ENCODE data around the gene MAP2K3.
"Not testable (repeated sequence)": the region's sequence is repeated elsewhere in the genome, so short reads cannot be mapped to it uniquely, and the experiment has no call there.

MAP2K3 gene

GRCh38 chr17:21296097-21297025 lies 11.8 kb downstream of the MAP2K3 start:
- no peak for DNase-seq (ENCODE audit: low read depth)

- DNase-seq (ENCODE audit: low read depth) = no peak
Measured at GRCh38 chr17:21297026-21297520, 12.6 kb downstream of the MAP2K3 start.

- no peak for DNase-seq (ENCODE audit: low read depth)
Measured at GRCh38 chr17:21297597-21297996, 13.1 kb downstream of the MAP2K3 start.

GRCh38 chr17:21298056-21298982 lies 13.8 kb downstream of the MAP2K3 start:
- DNase-seq (ENCODE audit: low read depth) = no peak

GRCh38 chr17:21298983-21299519 lies 14.5 kb downstream of the MAP2K3 start:
- DNase-seq (ENCODE audit: low read depth) = no peak

- DNase-seq (ENCODE audit: low read depth) = no peak
Measured at GRCh38 chr17:21299981-21300600, 15.6 kb downstream of the MAP2K3 start.

GRCh38 chr17:21300601-21301571 lies 16.4 kb downstream of the MAP2K3 start:
- no peak for DNase-seq (ENCODE audit: low read depth)

GRCh38 chr17:21301593-21302550 lies 17.4 kb downstream of the MAP2K3 start:
- no peak for DNase-seq (ENCODE audit: low read depth)

GRCh38 chr17:21302711-21303425 lies 18.4 kb downstream of the MAP2K3 start:
- DNase-seq (ENCODE audit: low read depth) = no peak

- no peak for DNase-seq (ENCODE audit: low read depth)
Measured at GRCh38 chr17:21303441-21304065, 19.0 kb downstream of the MAP2K3 start.

- no peak for DNase-seq (ENCODE audit: low read depth)
Measured at GRCh38 chr17:21304091-21304490, 19.6 kb downstream of the MAP2K3 start.

GRCh38 chr17:21304551-21305151 lies 20.1 kb downstream of the MAP2K3 start:
- not testable (repeated sequence) for DNase-seq (ENCODE audit: low read depth)

- not testable (repeated sequence) for DNase-seq (ENCODE audit: low read depth)
Measured at GRCh38 chr17:21305431-21306180, 21.1 kb downstream of the MAP2K3 start.

GRCh38 chr17:21306611-21307272 lies 22.2 kb downstream of the MAP2K3 start:
- DNase-seq (ENCODE audit: low read depth) = not testable (repeated sequence)

GRCh38 chr17:21307273-21307625 lies 22.7 kb downstream of the MAP2K3 start:
- not testable (repeated sequence) for DNase-seq (ENCODE audit: low read depth)

GRCh38 chr17:21308931-21309381 lies 24.4 kb downstream of the MAP2K3 start:
- not testable (repeated sequence) for DNase-seq (ENCODE audit: low read depth)

All from stimulated activated CD8-positive, alpha-beta memory T cell treated with anti-CD3 and anti-CD28 coated beads, Interleukin-12 subunit alpha, Interleukin-12 subunit beta, amount 100 ng/mL, for 1 hour (primary cell).